ENCODE results near the gene SRRM3.
"Not testable (repeated sequence)": the region's sequence is repeated elsewhere in the genome, so short reads cannot be mapped to it uniquely, and the experiment has no call there.

SRRM3 gene

GRCh38 chr7:76226878-76227423, 25.3 kb downstream of the SRRM3 start:
- in situ Hi-C loops (cut with MboI; ENCODE audit: low sequenced_read_pairs), result not testable (repeated sequence)

- in situ Hi-C loops (cut with MboI; ENCODE audit: low sequenced_read_pairs), result no loop called here
Measured at GRCh38 chr7:76230214-76230613, 28.5 kb downstream of the SRRM3 start.

- in situ Hi-C loops (cut with MboI; ENCODE audit: low sequenced_read_pairs), result no loop called here
Measured at GRCh38 chr7:76231071-76231470, 29.4 kb downstream of the SRRM3 start.

- in situ Hi-C loops (cut with MboI; ENCODE audit: low sequenced_read_pairs), result no loop called here
Measured at GRCh38 chr7:76231583-76231982, 29.9 kb downstream of the SRRM3 start.

- in situ Hi-C loops (cut with MboI; ENCODE audit: low sequenced_read_pairs), result no loop called here
Measured at GRCh38 chr7:76232698-76233097, 31.0 kb downstream of the SRRM3 start.

- in situ Hi-C loops (cut with MboI; ENCODE audit: low sequenced_read_pairs), result no loop called here
Measured at GRCh38 chr7:76233538-76234281, 32.0 kb downstream of the SRRM3 start.

- in situ Hi-C loops (cut with MboI; ENCODE audit: low sequenced_read_pairs), result no loop called here
Measured at GRCh38 chr7:76234282-76234584, 32.5 kb downstream of the SRRM3 start.

GRCh38 chr7:76234931-76235441, 33.3 kb downstream of the SRRM3 start:
- in situ Hi-C loops (cut with MboI; ENCODE audit: low sequenced_read_pairs), result no loop called here

- in situ Hi-C loops (cut with MboI; ENCODE audit: low sequenced_read_pairs), result no loop called here
Measured at GRCh38 chr7:76236224-76236623, 34.5 kb downstream of the SRRM3 start.

GRCh38 chr7:76238326-76238725, 36.6 kb downstream of the SRRM3 start:
- in situ Hi-C loops (cut with MboI; ENCODE audit: low sequenced_read_pairs), result no loop called here

- in situ Hi-C loops (cut with MboI; ENCODE audit: low sequenced_read_pairs), result no loop called here
Measured at GRCh38 chr7:76241141-76241540, 39.4 kb downstream of the SRRM3 start.

- in situ Hi-C loops (cut with MboI; ENCODE audit: low sequenced_read_pairs), result not testable (repeated sequence)
Measured at GRCh38 chr7:76242517-76243063, 40.9 kb downstream of the SRRM3 start.

- in situ Hi-C loops (cut with MboI; ENCODE audit: low sequenced_read_pairs), result no loop called here
Measured at GRCh38 chr7:76244781-76245391, 43.2 kb downstream of the SRRM3 start.

GRCh38 chr7:76246804-76247389, 45.2 kb downstream of the SRRM3 start:
- in situ Hi-C loops (cut with MboI; ENCODE audit: low sequenced_read_pairs), result no loop called here

GRCh38 chr7:76247938-76248337, 46.2 kb downstream of the SRRM3 start:
- in situ Hi-C loops (cut with MboI; ENCODE audit: low sequenced_read_pairs), result no loop called here

- in situ Hi-C loops (cut with MboI; ENCODE audit: low sequenced_read_pairs), result no loop called here
Measured at GRCh38 chr7:76252021-76252420, 50.3 kb downstream of the SRRM3 start.

- in situ Hi-C loops (cut with MboI; ENCODE audit: low sequenced_read_pairs), result no loop called here
Measured at GRCh38 chr7:76254781-76255180, 53.1 kb downstream of the SRRM3 start.

- in situ Hi-C loops (cut with MboI; ENCODE audit: low sequenced_read_pairs), result no loop called here
Measured at GRCh38 chr7:76257973-76258372, 56.3 kb downstream of the SRRM3 start.

- in situ Hi-C loops (cut with MboI; ENCODE audit: low sequenced_read_pairs), result no loop called here
Measured at GRCh38 chr7:76259124-76260093, 57.7 kb downstream of the SRRM3 start.

- in situ Hi-C loops (cut with MboI; ENCODE audit: low sequenced_read_pairs), result no loop called here
Measured at GRCh38 chr7:76260171-76260703, 58.5 kb downstream of the SRRM3 start.

Data from HL-60/S4 treated with retinoic acid at 250 ng/mL for 4 days and 3 days (cell line).